OCI-LY3 (cell line): ENCODE data around the gene FAH.
A peak's percentile ranks its signal among the peaks of the same experiment; 100 is the strongest.

Experiments used
- H2AFZ ChIP-seq: fragments of 200-600, 300-600 bp; shearing (Covaris generic); 2 replicates; pipeline ENCODE4 v1.6.0; 2014; ENCODE audit warnings: antibody characterized with exemption, low read depth, low read length
- H3K27ac ChIP-seq: fragments of 200-600, 300-600 bp; sonication (generic); 2 replicates; pipeline ENCODE4 v1.5.1; 2014; ENCODE audit warnings: mild to moderate bottlenecking, low read length, moderate library complexity, mixed read lengths
- H3K27me3 ChIP-seq: fragments of 200-600, 300-600 bp; sonication (generic); 2 replicates; pipeline ENCODE4 v1.6.1; 2014; ENCODE audit warnings: low read depth, low read length, mixed read lengths
- H3K36me3 ChIP-seq: fragments of 200-600, 300-600 bp; sonication (generic); replicated peaks from 2 replicates; pipeline ENCODE3; 2014; ENCODE audit warnings: low read depth, low read length, mixed read lengths
- H3K4me1 ChIP-seq: fragments of 300-600, 200-600 bp; sonication (generic); 2 replicates; pipeline ENCODE4 v1.6.1; 2014; ENCODE audit warnings: low read length, mixed read lengths
- H3K4me2 ChIP-seq: fragments of 200-600, 300-600 bp; sonication (generic); 2 replicates; pipeline ENCODE4 v1.6.1; 2014; ENCODE audit warnings: low read length, mixed read lengths
- H3K4me3 ChIP-seq: fragments of 300-600, 200-600 bp; sonication (generic); 2 replicates; pipeline ENCODE4 v1.5.1; 2014; ENCODE audit warnings: antibody characterized with exemption, mild to moderate bottlenecking, low read length, moderate library complexity
- H3K79me2 ChIP-seq: fragments of 300-600, 200-600 bp; shearing (Covaris generic); 2 replicates; pipeline ENCODE4 v1.6.1; 2014; ENCODE audit warnings: mild to moderate bottlenecking, low read length, mixed read lengths
- H3K9ac ChIP-seq: fragments of 300-600, 200-600 bp; shearing (Covaris generic); 2 replicates; pipeline ENCODE4 v1.6.0; 2014; ENCODE audit warnings: mild to moderate bottlenecking, low read length, moderate library complexity
- H3K9me3 ChIP-seq: fragments of 200-600, 300-600 bp; shearing (Covaris generic); 2 replicates; pipeline ENCODE4 v1.6.1; 2014; ENCODE audit warnings: low read length, mixed read lengths; ENCODE audit not compliant: insufficient read depth
- H4K20me1 ChIP-seq: fragments of 200-600, 300-600 bp; sonication (generic); 2 replicates; pipeline ENCODE4 v1.6.1; 2016; ENCODE audit warnings: low read length, mixed read lengths; ENCODE audit not compliant: insufficient read depth
- EZH2phosphoT487 ChIP-seq: fragments of 200-600 bp; shearing (Covaris generic); IDR thresholded peaks from 2 replicates; pipeline ENCODE4 v1.6.1; 2018; ENCODE audit warnings: antibody characterized with exemption, mixed run types, low read depth
- TF ChIP-seq, protein P1 (sequence below): fragments of 200-600, 300-600 bp; sonication (generic); IDR thresholded peaks from 2 replicates; pipeline ENCODE4 v1.5.1; 2014; ENCODE audit warnings: antibody characterized with exemption, low read length, low read depth

FAH gene

DNA sequence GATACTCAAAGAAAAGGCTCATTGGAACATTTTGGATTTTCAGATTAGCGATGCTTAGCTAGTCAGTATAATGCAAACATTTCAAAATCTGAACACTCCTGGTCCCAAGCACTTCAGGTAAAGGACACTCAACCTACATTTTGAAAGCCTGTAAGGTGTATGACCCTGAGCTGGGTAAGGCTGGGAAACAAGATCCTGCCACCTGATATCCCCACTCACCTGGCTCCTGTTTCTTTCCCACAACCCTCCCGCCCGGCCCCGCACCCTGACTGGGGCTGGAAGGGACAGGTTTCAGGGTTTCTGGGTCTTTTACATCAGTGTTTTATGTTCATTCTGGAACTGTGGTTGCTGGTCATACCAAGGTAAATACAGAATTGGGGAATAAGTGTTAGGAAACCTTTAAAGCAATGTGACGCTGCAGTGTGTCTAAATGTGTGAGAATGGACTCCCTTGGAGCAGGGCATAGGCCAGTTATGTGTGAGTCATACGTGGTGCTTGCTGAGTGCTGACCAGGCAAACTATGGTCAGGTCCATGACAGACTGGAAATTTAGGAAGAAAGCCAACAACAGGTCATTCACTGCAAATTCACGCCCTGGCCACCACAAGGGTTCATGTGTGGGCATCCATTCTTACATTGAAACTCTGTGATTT lies 76.3 kb downstream of the FAH start:
- H3K27me3 ChIP-seq, result peaks cover 46% of the 10 kb centered on the region
- H3K27ac ChIP-seq, result no peak overlapping the region
- no peaks in the 10 kb centered on the region for H3K36me3 ChIP-seq
- no peaks in the 10 kb centered on the region for H4K20me1 ChIP-seq
- no peak for TF ChIP-seq EZH2phosphoT487
- TF ChIP-seq, protein P1, sequence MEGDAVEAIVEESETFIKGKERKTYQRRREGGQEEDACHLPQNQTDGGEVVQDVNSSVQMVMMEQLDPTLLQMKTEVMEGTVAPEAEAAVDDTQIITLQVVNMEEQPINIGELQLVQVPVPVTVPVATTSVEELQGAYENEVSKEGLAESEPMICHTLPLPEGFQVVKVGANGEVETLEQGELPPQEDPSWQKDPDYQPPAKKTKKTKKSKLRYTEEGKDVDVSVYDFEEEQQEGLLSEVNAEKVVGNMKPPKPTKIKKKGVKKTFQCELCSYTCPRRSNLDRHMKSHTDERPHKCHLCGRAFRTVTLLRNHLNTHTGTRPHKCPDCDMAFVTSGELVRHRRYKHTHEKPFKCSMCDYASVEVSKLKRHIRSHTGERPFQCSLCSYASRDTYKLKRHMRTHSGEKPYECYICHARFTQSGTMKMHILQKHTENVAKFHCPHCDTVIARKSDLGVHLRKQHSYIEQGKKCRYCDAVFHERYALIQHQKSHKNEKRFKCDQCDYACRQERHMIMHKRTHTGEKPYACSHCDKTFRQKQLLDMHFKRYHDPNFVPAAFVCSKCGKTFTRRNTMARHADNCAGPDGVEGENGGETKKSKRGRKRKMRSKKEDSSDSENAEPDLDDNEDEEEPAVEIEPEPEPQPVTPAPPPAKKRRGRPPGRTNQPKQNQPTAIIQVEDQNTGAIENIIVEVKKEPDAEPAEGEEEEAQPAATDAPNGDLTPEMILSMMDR, result no peak
- H3K9ac ChIP-seq, result no peak overlapping the region
- H2AFZ ChIP-seq, result no peak overlapping the region
- no peaks in the 10 kb centered on the region for H3K9me3 ChIP-seq
- no peak overlapping the region for H3K4me2 ChIP-seq
- H3K79me2 ChIP-seq, result no peaks in the 10 kb centered on the region
- H3K4me3 ChIP-seq, result no peak overlapping the region
- H3K4me1 ChIP-seq, result peaks cover 3% of the 10 kb centered on the region; the same call in 1 of the 2 replicates

DNA sequence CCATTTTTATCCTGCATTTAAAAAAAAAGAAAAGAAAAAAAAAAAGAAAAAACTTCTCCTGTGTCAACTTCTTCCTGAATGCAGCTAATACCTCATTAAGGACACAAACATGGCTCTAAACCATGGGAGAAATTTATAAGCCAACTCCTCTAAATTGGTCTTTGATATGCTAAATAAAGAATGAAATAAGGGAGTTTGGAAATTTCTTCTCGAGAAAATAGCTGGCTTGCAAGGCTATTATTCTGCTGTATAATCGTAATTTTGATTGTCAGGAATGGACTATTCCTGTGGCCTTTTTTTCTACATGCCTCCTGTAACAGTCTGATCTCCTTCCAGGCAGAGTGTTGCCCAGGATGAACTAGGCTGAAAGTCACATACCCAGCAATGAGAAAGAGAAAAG lies 78.6 kb downstream of the FAH start:
- H2AFZ ChIP-seq, result no peak overlapping the region
- no peak overlapping the region for H3K27ac ChIP-seq
- H3K79me2 ChIP-seq, result no peaks in the 10 kb centered on the region
- no peak for TF ChIP-seq EZH2phosphoT487
- TF ChIP-seq, protein P1, result no peak
- H3K4me1 ChIP-seq, result peaks cover 3% of the 10 kb centered on the region; the same call in 1 of the 2 replicates
- H3K36me3 ChIP-seq, result no peaks in the 10 kb centered on the region
- H3K27me3 ChIP-seq, result peaks cover 37% of the 10 kb centered on the region
- no peak overlapping the region for H3K9ac ChIP-seq
- H3K4me3 ChIP-seq, result no peak overlapping the region
- H3K4me2 ChIP-seq, result no peak overlapping the region
- no peaks in the 10 kb centered on the region for H4K20me1 ChIP-seq
- H3K9me3 ChIP-seq, result no peaks in the 10 kb centered on the region

DNA sequence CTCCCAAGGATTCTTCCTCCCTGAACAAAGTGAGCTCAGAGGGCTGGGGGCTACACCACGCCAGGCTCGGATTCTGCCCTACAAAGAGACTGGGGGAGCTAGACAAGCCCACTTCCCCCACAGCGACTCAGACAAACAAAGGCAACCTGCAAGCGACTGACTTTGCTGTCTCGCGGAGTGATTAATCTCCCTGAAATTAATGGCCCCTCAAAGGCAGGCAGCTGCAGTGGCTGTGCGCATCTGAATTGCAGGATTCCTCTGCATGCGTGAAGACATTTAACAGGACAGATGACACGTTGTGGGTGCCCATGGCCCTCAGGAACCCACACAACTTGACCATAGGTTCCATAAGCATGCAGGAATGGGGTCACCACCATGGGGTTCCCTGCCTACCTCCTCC lies 80.8 kb downstream of the FAH start:
- H4K20me1 ChIP-seq, result no peaks in the 10 kb centered on the region
- peaks cover 3% of the 10 kb centered on the region; the same call in 1 of the 2 replicates for H3K4me1 ChIP-seq
- H3K4me3 ChIP-seq, result no peak overlapping the region
- TF ChIP-seq, protein P1, result no peak
- no peak for TF ChIP-seq EZH2phosphoT487
- no peak overlapping the region for H2AFZ ChIP-seq
- H3K27ac ChIP-seq, result no peak overlapping the region
- H3K79me2 ChIP-seq, result no peaks in the 10 kb centered on the region
- H3K9ac ChIP-seq, result no peak overlapping the region
- peaks cover 20% of the 10 kb centered on the region for H3K27me3 ChIP-seq
- no peaks in the 10 kb centered on the region for H3K36me3 ChIP-seq
- no peak overlapping the region for H3K4me2 ChIP-seq
- H3K9me3 ChIP-seq, result no peaks in the 10 kb centered on the region

DNA sequence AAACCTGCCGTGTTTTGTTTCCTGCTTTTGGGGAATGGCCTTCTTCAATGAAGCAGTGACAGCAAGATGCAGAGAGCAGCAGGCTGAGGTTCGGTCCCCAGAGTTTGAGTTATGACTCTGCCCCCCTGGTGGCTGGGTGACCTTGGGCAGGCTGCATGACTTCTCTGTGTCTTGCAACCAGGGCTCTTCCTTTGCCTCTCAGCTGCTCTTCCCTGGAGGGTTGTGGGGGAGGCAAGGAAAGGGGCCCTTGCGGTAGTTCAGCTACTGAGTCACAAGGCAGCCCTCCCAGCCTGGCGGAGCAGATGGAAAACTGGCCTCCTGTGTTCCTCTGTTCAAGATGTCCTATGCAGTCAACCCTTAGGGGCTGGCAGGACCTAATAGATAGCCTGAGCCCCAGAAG lies 82.1 kb downstream of the FAH start:
- no peak overlapping the region for H3K27ac ChIP-seq
- no peaks in the 10 kb centered on the region for H3K9me3 ChIP-seq
- H3K4me3 ChIP-seq, result no peak overlapping the region
- peaks cover 3% of the 10 kb centered on the region; the same call in 1 of the 2 replicates for H3K4me1 ChIP-seq
- no peak overlapping the region for H3K9ac ChIP-seq
- peak overlapping the region; percentile 68; the same call in 1 of the 2 replicates for H2AFZ ChIP-seq
- H3K36me3 ChIP-seq, result no peaks in the 10 kb centered on the region
- H3K27me3 ChIP-seq, result peaks cover 12% of the 10 kb centered on the region
- H3K79me2 ChIP-seq, result no peaks in the 10 kb centered on the region
- H4K20me1 ChIP-seq, result no peaks in the 10 kb centered on the region
- peak overlapping the region; percentile 38 for H3K4me2 ChIP-seq
- TF ChIP-seq, protein P1, result peak; percentile 77
- no peak for TF ChIP-seq EZH2phosphoT487
